Coronary artery (tissue), 2 donors: ENCODE data around the gene SCFD2.
"Not testable (repeated sequence)": the region's sequence is repeated elsewhere in the genome, so short reads cannot be mapped to it uniquely, and the experiment has no call there.

ENCODE experiments used
- DNase-seq: peaks from one replicate; pipeline ENCODE4 v3.0.0-alpha.2; 2017; ENCODE audit warnings: low spot score
- H3K27ac ChIP-seq, 2 donors: fragments of 200-600 bp; sonication (generic); one replicate each; pipeline ENCODE4 v1.5.1; 2016 to 2019
- H3K4me3 ChIP-seq: fragments of 200-600 bp; sonication (generic); 2 replicates; pipeline ENCODE4 v1.5.1; 2016; ENCODE audit warnings: mild to moderate bottlenecking, moderate library complexity
- CTCF ChIP-seq: fragments of 200-600 bp; sonication (generic); IDR thresholded peaks from one replicate; pipeline ENCODE4 v1.5.1; 2019; ENCODE audit warnings: antibody characterized with exemption

Gene SCFD2

GRCh38 chr4:52994567-52994966 is 371.3 kb downstream of the SCFD2 start:
- no peak for TF ChIP-seq CTCF
- DNase-seq, result no peak
- peak overlapping the region in 1 of 2 donors; percentile 64 for H3K27ac ChIP-seq
- no peak overlapping the region for H3K4me3 ChIP-seq

GRCh38 chr4:52993771-52994170 is 372.1 kb downstream of the SCFD2 start:
- peak overlapping the region; percentile 22 to 64 for H3K27ac ChIP-seq
- TF ChIP-seq CTCF, result no peak
- no peak overlapping the region for H3K4me3 ChIP-seq
- no peak for DNase-seq

- H3K4me3 ChIP-seq, DNase-seq, H3K27ac ChIP-seq: not testable (repeated sequence)
Observed at GRCh38 chr4:52992551-52992950, 373.3 kb downstream of the SCFD2 start.

GRCh38 chr4:52991472-52991871 is 374.4 kb downstream of the SCFD2 start:
- no peak for DNase-seq
- no peak for TF ChIP-seq CTCF
- H3K4me3 ChIP-seq, result no peak overlapping the region
- no peak overlapping the region for H3K27ac ChIP-seq

- H3K27ac ChIP-seq, result no peak overlapping the region
- DNase-seq, result no peak
- H3K4me3 ChIP-seq, result no peak overlapping the region
- TF ChIP-seq CTCF, result no peak
Observed at GRCh38 chr4:52990706-52991105, 375.2 kb downstream of the SCFD2 start.

- no peak overlapping the region for H3K27ac ChIP-seq
- TF ChIP-seq CTCF, result no peak
- H3K4me3 ChIP-seq, result no peak overlapping the region
- no peak for DNase-seq
Observed at GRCh38 chr4:52989865-52990264, 376.0 kb downstream of the SCFD2 start.

- no peak overlapping the region for H3K27ac ChIP-seq
- no peak overlapping the region for H3K4me3 ChIP-seq
- no peak for TF ChIP-seq CTCF
- DNase-seq, result no peak
Observed at GRCh38 chr4:52987392-52988056, 378.3 kb downstream of the SCFD2 start.
